GM12878 (cell line): ENCODE data around the gene CREBBP. TPM values are rescaled to one million over a fixed set of nuclear protein-coding genes. Genes with fewer than 3 reads are reported as not detected.

Source experiments
- ATAC-seq: fragments of 200-7000 bp; cut with Tn5 transposase; 3 replicates; pipeline ENCODE4 v1.9.1; 2020; ENCODE audit warnings: mild to moderate bottlenecking, moderate library complexity
- BruUV-seq: library from RNA; stranded (reverse); fragments of 400-500 nt; replicated peaks from 2 replicates; lab custom pipeline; 2021; lab: Mats Ljungman, UMichigan
- CTCF ChIA-PET: fragments of 300-600 bp; sonication (Branson Sonifier 250); formaldehyde crosslinking; extraction: SDS; loops from one replicate; lab custom pipeline; 2021; ENCODE audit warnings: inconsistent platforms; lab: Yijun Ruan, JAX
- POLR2A ChIA-PET: fragments of 350-600 bp; formaldehyde crosslinking; extraction: SDS; loops from one replicate; lab custom pipeline; 2021; ENCODE audit warnings: inconsistent platforms; lab: Charles Lee
- RAD21 ChIA-PET: fragments of 300-600 bp; sonication (Branson Sonifier 250); formaldehyde crosslinking; loops from one replicate; lab custom pipeline; 2023; ENCODE audit warnings: antibody characterized with exemption; ENCODE audit not compliant: unreplicated experiment; lab: Charles Lee
- SMC1A ChIA-PET: fragments of 300-600 bp; sonication (Branson Sonifier 250); formaldehyde crosslinking; loops from one replicate; lab custom pipeline; 2023; ENCODE audit not compliant: unreplicated experiment, uncharacterized antibody; lab: Charles Lee
- DNase-seq: peaks from one replicate; pipeline ENCODE4 v3.0.0-alpha.2; 2011; ENCODE audit warnings: low read depth, low spot score
- FAIRE-seq: peaks from 3 replicates; lab custom pipeline; 2011; peaks lifted over from hg19 to GRCh38; lab: Jason Lieb, UNC
- H2AFZ ChIP-seq: 2 replicates; pipeline ENCODE4 v1.6.0; 2011; ENCODE audit warnings: low read depth, low read length, control low read depth; ENCODE audit not compliant: control insufficient read depth
- H3K27ac ChIP-seq: 2 replicates; pipeline ENCODE4 v1.5.1; 2011; ENCODE audit warnings: control low read depth; ENCODE audit not compliant: control insufficient read depth, insufficient read depth
- H3K27me3 ChIP-seq, 2 experiments: replicated peaks in 1 of 2; 2 replicates each; pipeline versions ENCODE4 v1.6.0 to v1.6.1; 2011; ENCODE audit warnings: low read length in 1 of 2; ENCODE audit not compliant: control insufficient read depth in 2 of 2, insufficient read depth in 2 of 2
- H3K36me3 ChIP-seq, 2 experiments: 2 replicates each; pipeline ENCODE4 v1.5.1; 2011; ENCODE audit warnings: low read length in 1 of 2; ENCODE audit not compliant: control insufficient read depth in 2 of 2, insufficient read depth in 2 of 2
- H3K4me1 ChIP-seq: 2 replicates; pipeline ENCODE4 v1.6.1; 2011; ENCODE audit warnings: mild to moderate bottlenecking, low read length, moderate library complexity, mixed read lengths; ENCODE audit not compliant: control insufficient read depth, insufficient read depth
- H3K4me2 ChIP-seq: 2 replicates; pipeline ENCODE4 v1.6.0; 2011; ENCODE audit warnings: control low read depth; ENCODE audit not compliant: control insufficient read depth, insufficient read depth
- H3K4me3 ChIP-seq: fragments of 200-600 bp; sonication (generic); 2 replicates; pipeline ENCODE4 v1.5.1; 2016
- H3K79me2 ChIP-seq: 2 replicates; pipeline ENCODE4 v1.6.0; 2011; ENCODE audit warnings: low read length; ENCODE audit not compliant: control insufficient read depth, insufficient read depth
- H3K9ac ChIP-seq: 2 replicates; pipeline ENCODE4 v1.8.0; 2011; ENCODE audit warnings: low read length, control low read depth, mixed read lengths; ENCODE audit not compliant: control insufficient read depth, insufficient read depth
- H3K9me3 ChIP-seq: replicated peaks from 3 replicates; pipeline ENCODE4 v1.5.1; 2011; ENCODE audit warnings: mild to moderate bottlenecking, low read length; ENCODE audit not compliant: control insufficient read depth, insufficient read depth
- H4K20me1 ChIP-seq: 2 replicates; pipeline ENCODE4 v1.6.0; 2011; ENCODE audit not compliant: control insufficient read depth, insufficient read depth
- BRCA1 ChIP-seq: IDR thresholded peaks from 2 replicates; pipeline ENCODE4 v1.6.1; 2011; ENCODE audit warnings: low read depth, low read length, improper control_type of control experiment
- CHD1 ChIP-seq: IDR thresholded peaks from 2 replicates; pipeline ENCODE4 v1.6.1; 2012; ENCODE audit warnings: low read depth, low read length, improper control_type of control experiment
- HCFC1 ChIP-seq: fragments of 150-350 bp; IDR thresholded peaks from 2 replicates; pipeline ENCODE4 v1.6.1; 2014; ENCODE audit warnings: low read length
- MYC ChIP-seq: IDR thresholded peaks from 2 replicates; pipeline ENCODE4 v1.6.1; 2011; ENCODE audit warnings: mild to moderate bottlenecking, low read length, moderate library complexity, inconsistent platforms; ENCODE audit not compliant: insufficient read depth, insufficient replicate concordance, insufficient read length, severe bottlenecking
- SKIL ChIP-seq: fragments of 450-650 bp; IDR thresholded peaks from 2 replicates; pipeline ENCODE4 v1.6.1; 2017; ENCODE audit warnings: mild to moderate bottlenecking, low read depth, inconsistent platforms; ENCODE audit not compliant: poor library complexity, severe bottlenecking
- ZBTB33 ChIP-seq: fragments of 450-650 bp; IDR thresholded peaks from 2 replicates; pipeline ENCODE4 v1.6.1; 2017; ENCODE audit warnings: mild to moderate bottlenecking
- WGBS: methylation state at CpG from one replicate; pipeline ENCODE4 v1.1.6; 2016; ENCODE audit warnings: low lambda C conversion rate; ENCODE audit not compliant: insufficient replicate concordance, insufficient coverage; ENCODE audit errors: missing lambda C conversion rate; 5-methylcytosine and 5-hydroxymethylcytosine counted together
- in situ Hi-C: fragments of 300-500 bp; cut with MboI; formaldehyde crosslinking; loops from 9 replicates; pipeline ENCODE4 v1.14.3; 2018; ENCODE audit warnings: mixed read lengths
- intact Hi-C: fragments of 100-400 bp; cut with micrococcal nuclease; formaldehyde crosslinking; loops from one replicate; pipeline ENCODE4 v1.14.2; 2022; ENCODE audit not compliant: unreplicated experiment
- polyA plus RNA-seq, 11 experiments: library from polyadenylated mRNA; depleted of rRNA in 4 of 11; unstranded in 6 of 11; stranded (reverse) in 5 of 11; fragments of >200 nt; fragmentation: Nextera tagmentation in 4 of 11; fragmentation: Illumina TruSeq in 1 of 11; extraction: Ambion mirVana in 4 of 11; extraction: Trizol in 1 of 11; gene quantifications; 1 replicate in 1 of 11; 2 replicates in 10 of 11; pipeline versions ENCODE4 v1.2.1 to v1.2.3, GENCODE V29; 2011 to 2016; ENCODE audit warnings: inconsistent platforms in 2 of 11, missing spikeins in 2 of 11, low read depth in 1 of 11
- total RNA-seq, 4 experiments: library from RNA; depleted of rRNA in 3 of 4; stranded (reverse); fragments of >200 nt in 3 of 4; fragmentation: Illumina TruSeq in 1 of 4; extraction: Trizol in 1 of 4; gene quantifications; 2 replicates each; pipeline versions ENCODE4 v1.2.1 to v1.2.3, GENCODE V29; 2013 to 2021

CREBBP gene
- total and polyA plus RNA-seq, 10 of the 15 experiments (the other 5 are each of a cell fraction or from before 2014, with no cell fraction given) = 3.4 to 32.7 (median 7.9) TPM

DNA sequence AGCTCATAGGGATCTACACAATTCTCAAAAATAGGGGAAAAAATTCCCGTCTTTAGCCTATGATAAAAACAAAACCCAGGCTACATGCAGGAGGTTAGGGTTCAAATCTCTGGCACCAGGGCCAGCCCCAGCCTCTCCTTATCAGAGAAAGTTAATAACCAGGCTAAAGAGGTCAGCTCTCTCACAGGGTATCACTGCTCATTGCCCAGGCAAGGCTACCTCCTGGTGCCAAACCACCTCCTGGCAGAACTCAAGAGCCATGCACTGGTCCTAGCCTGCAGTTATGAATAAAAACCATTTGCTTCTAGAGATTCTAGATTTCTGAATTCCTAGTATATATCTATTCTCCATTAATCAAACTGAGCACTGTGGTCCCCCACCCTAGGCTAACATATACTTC lies 65.8 kb downstream of the CREBBP start:
- CTCF ChIA-PET = no interaction called here
- Histone ChIP-seq H3K36me3 (peaks cover under 1 to 15% of the 10 kb centered on the region in 2 experiments; a peak in 2 of 4 replicates), H3K4me2 (no peak overlapping the region), H3K9ac (no peak overlapping the region), H4K20me1 (no peaks in the 10 kb centered on the region; the same call in 1 of the 2 replicates), H3K4me1 (peaks cover 30% of the 10 kb centered on the region), H3K27ac (no peak overlapping the region), H3K9me3 (no peaks in the 10 kb centered on the region), H3K4me3 (no peak overlapping the region), H3K27me3 (no peaks in the 10 kb centered on the region), H2AFZ (no peak overlapping the region), H3K79me2 (peaks cover 84% of the 10 kb centered on the region)
- POLR2A ChIA-PET = no interaction called here
- BruUV-seq = no TSS peak
- ATAC-seq = no peak
- in situ Hi-C loops (no loop called here), intact Hi-C loops (loop anchor here (5.0 kb wide), 1 partner anchor 43 kb away; no protein-coding TSS in a partner anchor)
- 100% methylated on average over 1 of the region's 1 CpG for WGBS
- no peak for TF ChIP-seq CHD1
- DNase-seq = no peak
- FAIRE-seq = no peak
- RAD21 ChIA-PET = no interaction called here
- SMC1A ChIA-PET = no interaction called here

GRCh38 chr16:3812469-3813172 lies 67.9 kb downstream of the CREBBP start:
- no peak for DNase-seq
- no peak overlapping the region for H2AFZ ChIP-seq
- in situ Hi-C loops (no loop called here), intact Hi-C loops (no loop called here)
- no peak overlapping the region for H3K4me3 ChIP-seq
- peaks cover 6 to 21% of the 10 kb centered on the region in 2 experiments for H3K36me3 ChIP-seq
- FAIRE-seq = no peak
- ChIA-PET SMC1A (interaction anchor here (0.6 to 3.5 kb wide), 8 partner anchors 9 to 66 kb away, joined by 3 to 17 read pairs (median 3); no protein-coding TSS in a partner anchor), RAD21 (interaction anchor here (0.9 kb wide), 1 partner anchor 64 kb away, joined by 3 read pairs; no protein-coding TSS in a partner anchor), POLR2A (interaction anchor here (0.6 to 1.4 kb wide), 4 partner anchors 9 to 66 kb away, joined by 3 to 5 read pairs (median 4); no protein-coding TSS in a partner anchor), CTCF (interaction anchor here (1.0 to 1.3 kb wide), 2 partner anchors 10 to 16 kb away, joined by 5 to 6 read pairs; no protein-coding TSS in a partner anchor)
- H3K79me2 ChIP-seq = peaks cover 72% of the 10 kb centered on the region
- H3K27me3 ChIP-seq = no peaks in the 10 kb centered on the region
- 99% methylated on average over 8 of the region's 8 CpGs for WGBS
- H3K4me2 ChIP-seq = no peak overlapping the region
- H3K9ac ChIP-seq = no peak overlapping the region
- H3K27ac ChIP-seq = no peak overlapping the region; the same call in 1 of the 2 replicates
- no TSS peak for BruUV-seq
- H3K9me3 ChIP-seq = no peaks in the 10 kb centered on the region
- ATAC-seq = no peak
- no peaks in the 10 kb centered on the region; the same call in 1 of the 2 replicates for H4K20me1 ChIP-seq
- peaks cover 28% of the 10 kb centered on the region for H3K4me1 ChIP-seq
- no peak for TF ChIP-seq SKIL
- TF ChIP-seq ZBTB33 = no peak
- no peak for TF ChIP-seq BRCA1
- TF ChIP-seq MYC = no peak
- no peak for TF ChIP-seq HCFC1
- no peak for TF ChIP-seq CHD1
